GM18907 (cell line): ENCODE data around the gene CSRP1.

ENCODE experiments used
- ATAC-seq: cut with Tn5 transposase; IDR thresholded peaks from one replicate; pipeline ENCODE4 v1.9.1; 2021; ENCODE audit warnings: mild to moderate bottlenecking, moderate library complexity; ENCODE audit not compliant: unreplicated experiment

Gene CSRP1

DNA sequence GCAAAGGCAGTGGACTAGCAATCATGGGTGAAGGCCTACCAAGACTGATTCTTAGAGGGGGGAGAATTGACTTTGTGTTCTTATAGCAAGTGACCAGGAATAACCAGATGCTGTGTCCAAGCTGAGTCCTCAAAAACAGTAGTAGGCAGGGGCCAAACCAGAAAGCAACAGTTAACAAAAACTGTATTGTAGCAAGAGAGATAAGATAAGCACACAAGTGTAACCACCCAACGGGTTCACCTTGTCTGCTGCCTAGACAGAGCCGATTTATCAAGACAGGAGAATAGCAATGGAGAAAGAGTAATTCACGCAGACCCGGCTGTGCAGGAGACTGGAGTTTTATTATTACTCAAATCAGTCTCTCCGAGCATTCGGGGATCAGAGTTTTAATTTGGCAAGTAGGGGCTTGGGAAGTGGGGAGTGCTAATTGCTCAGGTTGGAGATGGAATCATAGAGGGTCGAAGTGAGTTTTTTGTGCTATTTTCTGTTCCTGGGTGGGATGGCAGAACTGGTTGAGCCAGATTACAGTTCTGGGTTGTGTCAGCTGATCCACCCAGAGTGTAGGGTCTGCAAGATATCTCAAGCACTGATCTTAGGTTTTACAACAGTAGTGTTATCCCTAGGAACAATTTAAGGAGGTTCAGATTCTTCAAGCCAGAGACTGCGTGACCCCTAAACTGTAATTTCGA, 8.3 kb upstream of the CSRP1 start:
- no peak for ATAC-seq

DNA sequence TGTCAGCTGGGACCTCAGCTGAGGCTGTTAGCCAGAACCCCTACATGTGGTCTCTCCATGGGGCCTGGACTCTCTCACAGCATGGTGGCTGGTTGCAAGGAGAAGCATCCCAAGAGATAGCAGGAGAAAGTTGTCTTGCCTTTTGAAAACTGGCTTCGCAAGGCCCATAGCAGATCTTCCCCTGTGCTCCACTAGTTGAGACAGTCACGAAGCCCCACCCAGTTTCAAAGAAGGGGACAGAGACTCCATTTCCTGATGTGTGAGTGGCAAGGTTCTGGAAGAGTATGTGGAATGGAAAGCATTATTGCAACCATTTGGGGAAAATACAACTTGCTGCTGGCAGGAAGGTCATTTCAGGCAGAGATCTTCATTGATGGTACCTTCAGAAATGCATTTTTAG, 7.5 kb upstream of the CSRP1 start:
- ATAC-seq: no peak

DNA sequence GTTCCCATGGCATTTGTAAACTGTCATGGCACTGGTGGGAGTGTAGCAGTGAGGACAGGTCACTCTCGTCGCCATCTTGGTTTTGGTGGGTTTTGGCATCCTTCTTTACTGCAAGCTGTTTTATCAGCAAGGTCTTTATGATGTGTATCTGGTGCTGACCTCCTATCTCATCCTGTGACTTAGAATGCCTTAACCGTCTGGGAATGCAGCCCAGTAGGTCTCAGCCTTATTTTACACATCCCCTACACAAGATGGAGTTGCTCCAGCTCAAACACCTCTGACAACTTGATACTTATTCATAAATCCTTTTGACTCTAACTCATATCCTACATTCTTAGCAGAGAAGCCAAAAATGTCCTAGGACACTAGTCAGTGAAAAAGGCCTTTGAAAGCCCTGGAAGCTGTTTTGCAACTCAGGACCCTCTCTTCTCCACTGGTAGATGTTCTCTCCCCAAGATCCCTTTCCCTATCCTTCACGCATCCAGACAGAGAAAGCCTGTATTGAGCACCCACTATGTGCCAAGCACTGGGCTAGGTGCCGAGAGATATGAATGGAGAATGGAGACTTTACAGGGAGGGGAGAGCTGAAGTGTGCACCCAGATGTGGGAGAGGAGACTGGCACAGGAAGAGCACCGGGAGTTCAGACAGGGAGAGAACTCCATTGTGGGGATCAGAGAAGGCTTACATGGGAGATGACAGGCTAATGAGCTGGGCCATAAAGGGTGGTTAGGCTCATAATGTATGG, 6.7 kb upstream of the CSRP1 start:
- ATAC-seq: no peak

DNA sequence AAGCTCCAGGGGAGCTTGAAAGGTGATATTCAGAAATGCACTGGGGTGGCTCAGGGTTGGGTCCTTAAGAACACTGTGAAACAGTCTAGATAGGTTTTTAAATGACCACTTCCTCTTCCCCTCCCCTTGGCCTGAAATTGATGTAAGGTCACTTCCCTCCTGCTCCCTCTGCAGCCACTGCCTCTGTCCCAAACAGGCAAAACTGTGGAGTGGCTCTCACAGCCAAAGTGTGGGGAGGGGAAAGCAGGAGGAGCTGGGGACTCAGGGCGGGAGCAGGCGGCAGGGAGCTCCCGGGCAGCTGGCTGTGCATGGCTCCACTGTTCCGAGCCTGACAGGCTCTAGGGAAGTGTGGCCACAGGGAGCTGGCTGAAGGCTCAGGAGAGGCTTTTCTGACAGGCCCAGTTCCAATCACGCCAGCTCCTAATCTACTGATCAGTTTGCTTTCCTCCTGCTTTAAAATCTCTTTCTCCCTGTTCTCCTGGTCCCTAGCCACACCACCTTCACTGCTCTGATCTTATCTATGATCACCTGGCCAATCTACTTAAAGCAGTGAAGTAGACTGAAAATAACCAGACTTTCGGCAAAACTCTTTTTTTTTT, 5.1 kb upstream of the CSRP1 start:
- ATAC-seq: no peak

DNA sequence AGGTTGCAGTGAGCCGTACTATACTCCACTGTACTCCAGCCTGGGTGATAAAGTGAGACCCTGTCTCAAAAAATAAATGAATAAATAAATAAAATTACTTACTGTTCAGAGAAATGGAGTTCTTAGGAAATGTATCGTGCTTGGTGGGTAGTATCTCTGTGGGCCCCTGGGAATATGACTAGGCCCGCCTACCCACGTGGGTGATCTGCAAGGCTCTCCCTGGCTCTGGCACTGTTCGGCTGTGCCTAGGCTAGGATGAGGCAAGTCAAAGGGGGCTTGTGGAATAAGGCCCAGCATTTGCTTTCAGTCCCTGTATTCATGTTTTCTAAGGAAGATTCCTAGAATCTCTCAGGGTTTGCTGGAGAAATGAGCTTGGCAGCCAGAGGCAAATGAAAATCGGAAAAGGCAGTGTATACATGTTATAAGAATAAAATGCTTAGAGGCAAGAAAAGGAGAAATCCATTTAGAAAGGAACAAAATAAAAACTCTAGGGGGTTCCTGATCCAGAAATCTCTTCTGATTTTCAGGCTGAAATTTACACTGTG, 4.5 kb upstream of the CSRP1 start:
- ATAC-seq: no peak

DNA sequence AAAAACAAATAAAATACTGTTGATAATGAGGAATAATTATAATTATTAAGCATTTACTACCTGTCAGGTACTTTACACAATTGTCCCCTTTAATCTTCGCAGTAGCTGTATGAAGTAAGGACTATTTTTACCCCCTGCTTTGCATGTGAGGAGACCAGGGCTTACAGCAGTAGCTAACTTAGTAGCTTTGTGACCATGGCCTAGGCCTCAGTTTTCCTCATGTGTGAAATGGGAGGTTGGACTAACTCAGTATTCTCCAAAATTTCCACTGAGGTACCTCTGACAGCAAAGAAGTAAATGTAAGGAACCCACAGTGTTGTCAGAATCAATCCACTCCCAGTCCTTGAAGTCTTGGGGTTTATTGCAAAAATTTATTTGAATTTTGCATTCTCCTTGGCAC, 3.8 kb upstream of the CSRP1 start:
- no peak for ATAC-seq

DNA sequence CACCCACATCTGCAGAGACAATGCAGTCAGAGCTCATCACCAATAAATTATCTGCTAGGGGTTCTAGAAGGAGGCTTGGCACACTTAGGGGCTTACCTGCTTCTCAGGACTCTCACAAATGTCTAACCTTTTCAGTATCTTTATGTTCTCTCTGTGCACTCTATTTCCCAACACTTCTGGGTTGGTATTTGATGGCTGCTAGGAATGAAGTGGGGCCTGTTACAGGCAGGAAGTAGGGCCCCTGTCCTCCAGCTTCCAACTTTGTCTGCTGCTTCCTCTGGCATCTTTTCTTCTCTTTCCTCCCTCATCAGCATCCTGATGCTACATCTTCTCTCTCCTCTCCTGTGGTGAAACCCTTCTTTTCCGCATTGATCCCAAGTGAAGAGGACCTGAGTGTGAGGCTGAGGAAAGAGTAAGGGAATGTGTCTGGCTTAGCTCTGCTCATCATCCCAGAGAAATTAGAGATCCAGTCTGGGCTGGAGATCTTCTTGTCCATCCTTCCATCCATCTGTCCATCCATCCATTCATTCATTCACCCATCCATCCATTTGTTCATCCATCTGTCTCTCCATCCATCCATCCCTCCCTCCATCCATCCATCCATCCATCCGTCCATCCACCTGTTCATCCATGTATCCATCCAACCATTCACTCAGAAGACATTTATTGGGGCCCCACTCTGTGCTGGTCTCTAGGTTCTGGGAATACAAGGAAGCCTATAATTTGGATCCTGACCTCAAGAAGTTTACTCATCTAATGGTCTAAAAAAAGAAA, 2.9 kb upstream of the CSRP1 start:
- no peak for ATAC-seq

DNA sequence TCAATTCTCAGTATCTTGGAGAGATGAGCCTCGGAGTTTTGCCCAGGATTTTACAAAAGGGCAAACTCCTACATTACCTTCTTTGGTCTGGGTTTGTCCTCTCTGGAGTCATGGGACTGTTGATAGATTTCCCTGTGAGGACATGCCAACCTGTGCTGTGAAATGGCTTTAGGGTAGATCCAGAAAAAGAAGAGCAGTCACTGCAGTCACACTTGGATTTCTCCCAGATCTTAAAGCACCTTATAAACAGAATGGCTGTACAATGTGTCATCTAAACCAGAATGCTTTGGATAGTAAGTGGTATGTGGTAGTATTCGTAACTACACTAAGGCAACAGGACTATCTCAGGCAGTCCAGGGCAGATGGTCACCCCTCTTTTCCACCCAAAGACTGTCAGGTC, 1.9 kb upstream of the CSRP1 start:
- no peak for ATAC-seq

DNA sequence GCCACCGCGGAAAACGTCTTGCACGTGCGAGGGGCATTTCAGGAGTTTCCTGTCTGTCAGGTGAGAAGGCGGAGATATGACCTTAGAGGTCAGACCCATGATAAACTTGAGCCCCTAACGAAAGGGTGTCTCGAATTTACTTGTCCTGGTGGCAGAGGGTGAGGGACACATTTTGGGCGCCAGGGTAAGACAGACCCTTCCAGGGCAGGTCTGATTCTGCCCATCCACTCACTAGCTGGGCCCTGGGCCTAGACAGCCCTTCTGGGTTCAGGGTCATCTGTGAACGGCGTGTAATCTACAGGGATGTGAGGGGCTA, 395 bp upstream of the CSRP1 start:
- peak; percentile 21 for ATAC-seq

DNA sequence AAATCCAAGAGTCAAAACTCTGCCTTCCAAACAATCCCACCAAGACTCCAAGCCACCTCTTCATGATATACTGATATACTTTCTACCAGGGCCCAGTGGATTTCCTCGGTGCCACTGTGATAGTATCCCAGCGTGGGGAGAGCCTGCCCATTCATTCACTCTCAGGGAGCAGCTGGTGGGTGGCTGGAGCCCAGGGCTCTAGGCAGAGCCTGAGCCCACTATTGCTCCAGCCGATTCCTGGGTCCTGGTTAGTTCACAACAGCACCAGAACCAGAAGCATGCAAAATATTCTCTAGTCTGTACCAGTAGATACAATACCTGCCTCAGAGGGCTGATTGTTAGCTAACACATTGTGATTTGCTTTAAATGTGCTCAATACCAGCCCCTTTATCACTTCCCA, 831 bp downstream of the CSRP1 start:
- ATAC-seq: no peak

DNA sequence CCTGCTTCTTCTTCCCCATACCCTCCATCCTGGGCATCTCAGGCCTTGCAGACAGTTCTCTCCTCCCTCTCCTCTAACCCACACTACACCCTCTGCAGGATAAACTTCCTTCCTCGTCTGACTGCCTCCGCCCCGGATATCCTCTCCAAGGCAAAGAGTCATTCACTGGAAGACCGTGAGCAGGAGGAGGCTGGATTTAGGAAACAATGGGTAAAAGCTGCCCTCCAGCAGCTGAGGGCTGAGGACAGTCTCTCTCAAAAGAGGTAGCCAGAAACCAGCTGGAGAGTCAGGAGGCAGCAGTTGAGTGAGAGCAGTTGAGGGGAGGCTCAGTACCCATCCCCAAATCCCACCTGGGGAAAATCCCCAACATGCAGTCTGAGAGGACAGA, 1.4 kb downstream of the CSRP1 start:
- no peak for ATAC-seq

DNA sequence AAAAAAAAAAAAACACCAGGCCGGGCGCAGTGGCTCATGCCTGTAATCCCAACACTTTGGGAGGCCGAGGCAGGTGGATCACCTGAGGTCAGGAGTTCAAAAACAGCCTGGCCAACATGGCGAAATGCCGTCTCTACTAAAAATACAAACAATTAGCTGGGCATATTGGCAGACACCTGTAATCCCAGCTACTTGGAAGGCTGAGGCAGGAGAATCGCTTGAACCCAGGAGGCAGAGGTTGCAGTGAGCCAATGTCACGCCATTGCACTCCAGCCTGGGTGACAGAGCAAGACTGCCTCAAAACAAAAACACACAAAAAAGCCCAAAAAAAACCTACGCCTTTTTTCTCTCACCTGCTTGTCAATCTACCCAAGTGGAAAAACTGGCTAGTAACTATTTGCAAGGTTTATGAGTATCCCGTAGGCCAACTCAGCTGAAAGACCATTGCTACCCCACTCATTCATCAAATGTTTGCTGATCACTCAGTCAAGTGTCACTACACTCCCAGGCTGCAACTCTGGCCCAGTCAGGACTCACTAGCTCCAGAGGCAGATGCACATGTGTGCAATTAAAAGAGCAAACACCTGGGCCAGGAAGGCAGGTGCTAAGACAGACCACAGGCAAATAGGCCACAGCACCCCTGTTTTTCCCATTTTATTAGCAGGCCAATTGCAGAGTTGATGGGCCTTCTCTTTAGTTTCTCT, 2.0 kb downstream of the CSRP1 start:
- ATAC-seq: no peak

DNA sequence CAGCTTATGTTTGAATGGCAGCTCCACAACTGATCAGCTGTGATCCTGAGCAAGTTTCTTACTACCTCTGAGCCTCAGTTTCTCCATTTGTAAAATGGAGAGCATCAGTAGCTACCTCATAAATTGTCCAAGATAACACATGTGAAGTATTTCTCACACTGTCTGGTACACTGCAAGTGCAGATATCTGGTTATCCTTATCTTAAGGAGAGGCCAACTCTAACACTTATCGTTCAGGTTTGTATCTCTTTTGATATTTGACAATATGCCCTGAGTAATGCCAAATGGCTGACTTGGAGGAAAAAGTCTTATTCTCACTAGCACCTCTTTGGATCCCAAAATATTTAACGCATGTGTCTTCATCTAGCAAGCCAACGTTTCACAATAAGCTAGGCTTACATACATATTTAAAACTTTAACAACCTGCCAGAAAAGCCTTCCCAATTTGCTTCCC, 2.7 kb downstream of the CSRP1 start:
- ATAC-seq: no peak

DNA sequence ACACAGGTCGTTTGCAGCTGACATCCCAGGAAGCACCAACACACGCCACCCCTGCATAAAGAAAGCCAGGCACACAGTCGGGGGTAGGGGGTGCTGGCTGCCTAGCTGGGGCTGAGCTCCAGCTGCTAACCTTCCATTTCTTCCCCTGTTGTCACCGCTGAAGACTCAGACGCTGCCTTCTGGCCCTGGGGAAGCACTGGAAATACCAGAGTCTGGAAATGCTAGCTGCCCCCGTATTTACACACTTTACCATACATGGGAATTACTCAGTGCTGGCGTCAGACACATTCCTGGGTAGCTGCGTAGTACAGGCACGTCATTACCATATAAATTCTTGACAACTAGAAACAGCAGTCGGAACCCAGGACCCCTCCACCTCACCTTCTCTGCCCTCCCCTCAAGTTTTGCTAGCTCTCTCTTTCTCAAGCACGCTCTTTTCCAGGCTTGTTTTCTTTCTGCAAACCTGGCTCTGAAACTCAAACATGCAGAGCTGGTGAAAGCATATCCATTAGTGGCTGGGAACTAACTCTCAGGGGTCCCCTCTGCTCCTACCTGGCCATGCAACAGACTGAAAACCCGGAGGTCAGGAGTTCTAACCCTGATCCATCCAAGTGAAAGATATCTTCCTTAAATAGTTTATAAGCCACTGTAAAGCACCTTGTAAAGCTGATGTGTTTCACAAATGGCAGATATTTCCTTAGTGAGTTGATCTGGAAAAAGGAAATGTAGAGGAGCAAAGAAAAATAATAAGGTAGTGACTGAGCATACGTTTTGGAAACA, 3.3 kb downstream of the CSRP1 start:
- no peak for ATAC-seq

DNA sequence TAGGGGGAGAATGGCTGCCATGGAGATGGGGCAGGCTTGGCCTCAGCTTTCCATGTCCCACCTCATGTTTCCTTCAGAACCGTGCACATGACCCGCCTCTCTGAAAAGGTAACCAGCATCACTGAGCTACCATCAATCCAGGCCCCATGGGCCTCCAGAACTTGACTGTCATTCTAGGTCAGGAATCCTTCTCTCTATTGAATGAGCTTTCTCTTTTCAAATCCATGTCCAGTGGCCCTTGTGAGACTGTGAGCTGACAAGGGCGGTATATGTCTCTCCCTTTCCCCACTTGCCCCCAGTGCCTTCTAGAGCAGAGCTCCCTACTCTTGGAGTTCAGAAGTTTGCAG, 4.4 kb downstream of the CSRP1 start:
- ATAC-seq: no peak

DNA sequence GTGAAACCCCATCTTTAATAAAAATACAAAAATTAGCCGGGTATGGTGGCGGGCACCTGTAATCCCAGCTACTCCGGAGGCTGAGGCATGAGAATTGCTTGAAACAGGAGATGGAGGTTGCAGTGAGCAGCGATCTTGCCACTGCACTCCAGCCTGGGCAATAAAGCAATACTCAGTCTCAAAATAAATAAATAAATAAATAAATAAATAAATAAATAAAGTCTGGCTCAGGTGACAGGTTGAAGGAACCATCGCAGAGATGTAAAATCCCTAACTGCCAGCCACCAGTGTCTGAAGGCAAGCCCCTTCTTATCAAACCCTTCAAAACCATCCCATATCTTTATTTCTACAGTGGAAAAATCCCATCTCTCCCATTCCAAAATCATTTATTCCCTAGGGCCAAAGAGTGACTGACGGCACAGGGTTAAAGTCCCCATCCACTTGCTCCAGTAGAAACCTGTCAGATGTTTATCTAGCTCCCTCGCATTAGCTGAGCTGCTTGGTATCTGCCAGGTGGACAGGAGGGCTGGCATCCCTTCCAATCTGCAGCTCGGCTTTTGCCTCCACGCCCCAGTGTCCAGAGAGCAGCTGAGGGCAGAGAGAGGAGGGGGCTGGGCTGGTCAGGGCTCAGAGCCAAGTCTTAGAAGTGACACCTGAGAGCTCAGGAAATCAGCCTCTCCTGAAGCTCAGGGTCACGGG, 5.0 kb downstream of the CSRP1 start:
- no peak for ATAC-seq

DNA sequence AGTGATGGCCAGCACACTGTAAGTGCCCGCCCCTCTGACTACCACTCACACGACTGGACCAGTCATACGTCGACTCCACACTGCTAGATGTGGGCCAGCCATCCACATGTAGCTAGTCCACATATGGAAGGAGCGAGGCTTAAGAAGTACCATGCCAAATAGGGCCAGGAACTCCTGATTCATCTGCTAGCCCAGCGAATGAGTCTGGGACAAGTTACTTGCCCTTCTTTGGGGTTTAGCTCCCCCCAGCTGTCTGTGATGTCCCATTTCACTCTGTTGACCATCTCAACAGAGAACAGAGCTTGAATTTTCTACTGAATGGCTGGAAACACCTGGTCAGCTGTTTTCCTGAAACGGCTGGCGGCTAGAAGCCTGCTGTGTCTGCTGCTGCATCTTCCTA, 5.8 kb downstream of the CSRP1 start:
- ATAC-seq: no peak

DNA sequence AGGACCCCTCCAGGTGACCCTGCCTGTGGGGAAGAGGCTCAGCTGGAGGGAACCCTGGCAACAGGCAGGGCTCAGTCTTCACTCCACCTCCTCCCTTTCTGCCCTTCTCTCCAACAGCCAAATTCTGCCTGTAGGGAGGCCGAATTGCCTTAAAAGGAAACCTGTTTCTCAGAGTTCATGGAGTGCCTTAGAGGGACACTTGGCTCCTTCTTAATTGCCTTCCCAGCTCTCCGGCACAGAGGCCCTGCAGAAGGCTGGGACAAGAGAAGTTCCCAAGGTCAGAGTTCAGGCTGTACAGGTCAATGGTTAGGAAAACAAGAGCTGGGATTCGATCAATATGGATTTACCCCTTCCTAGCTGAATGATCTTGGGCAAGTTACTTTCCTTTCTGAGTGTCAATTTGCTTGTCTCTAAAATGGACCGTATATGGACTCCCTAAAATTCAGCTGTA, 6.2 kb downstream of the CSRP1 start:
- ATAC-seq: no peak
